Adipose tissue (tissue), 3 donors: ENCODE results near the gene RAB31. TPM values are rescaled to one million over a fixed set of nuclear protein-coding genes. Genes with fewer than 3 reads are reported as not detected.

Experiments
- H3K27ac ChIP-seq: one replicate; pipeline ENCODE4 v1.5.1; 2013; ENCODE audit warnings: low read depth, low read length
- WGBS, 3 donors: extraction: QIAGEN DNeasy Blood & Tissue Kit; methylation state at CpG; one replicate each; pipeline ENCODE4 v1.1.7; 2013; 5-methylcytosine and 5-hydroxymethylcytosine counted together
- polyA plus RNA-seq, 3 donors: library from polyadenylated mRNA; stranded (reverse); fragments of 200-250 nt; gene quantifications; one replicate each; pipeline ENCODE4 v1.2.3, GENCODE V29; 2013
- donor health status: healthy with polysubstance abuse.
- donor health status: Bipolar disorder and iron deficiency.
- donor health status: healthy.

RAB31 gene
- polyA plus RNA-seq, 3 donors: 3.6 to 48.1 (median 20.4) TPM

DNA sequence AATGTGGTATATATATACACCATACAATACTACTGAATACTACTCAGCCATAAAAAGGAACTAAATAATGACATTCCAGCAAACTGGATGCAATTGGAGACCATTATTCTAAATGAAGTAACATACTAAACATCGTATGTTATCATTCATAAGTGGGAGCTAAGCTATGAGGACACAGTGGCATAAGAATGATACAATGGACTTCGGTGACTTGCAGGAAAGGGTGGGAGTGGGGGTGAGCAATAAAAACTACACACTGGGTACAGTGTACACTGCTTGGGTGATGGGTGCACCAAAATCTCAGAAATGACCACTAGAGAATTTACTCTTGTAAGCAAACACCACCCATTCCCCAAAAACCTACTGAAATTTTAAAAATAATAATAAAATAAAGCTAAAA lies 87.9 kb downstream of the RAB31 start:
- WGBS, 3 donors: 83 to 97% (median 90%) methylated on average over 2 of the region's 2 CpGs
- no peak overlapping the region for H3K27ac ChIP-seq

- H3K27ac ChIP-seq: no peak overlapping the region
- 49 to 78% (median 70%) methylated on average over 9 of the region's 9 CpGs for WGBS, 3 donors
Measured at GRCh38 chr18:9796935-9797549, 88.9 kb downstream of the RAB31 start.

DNA sequence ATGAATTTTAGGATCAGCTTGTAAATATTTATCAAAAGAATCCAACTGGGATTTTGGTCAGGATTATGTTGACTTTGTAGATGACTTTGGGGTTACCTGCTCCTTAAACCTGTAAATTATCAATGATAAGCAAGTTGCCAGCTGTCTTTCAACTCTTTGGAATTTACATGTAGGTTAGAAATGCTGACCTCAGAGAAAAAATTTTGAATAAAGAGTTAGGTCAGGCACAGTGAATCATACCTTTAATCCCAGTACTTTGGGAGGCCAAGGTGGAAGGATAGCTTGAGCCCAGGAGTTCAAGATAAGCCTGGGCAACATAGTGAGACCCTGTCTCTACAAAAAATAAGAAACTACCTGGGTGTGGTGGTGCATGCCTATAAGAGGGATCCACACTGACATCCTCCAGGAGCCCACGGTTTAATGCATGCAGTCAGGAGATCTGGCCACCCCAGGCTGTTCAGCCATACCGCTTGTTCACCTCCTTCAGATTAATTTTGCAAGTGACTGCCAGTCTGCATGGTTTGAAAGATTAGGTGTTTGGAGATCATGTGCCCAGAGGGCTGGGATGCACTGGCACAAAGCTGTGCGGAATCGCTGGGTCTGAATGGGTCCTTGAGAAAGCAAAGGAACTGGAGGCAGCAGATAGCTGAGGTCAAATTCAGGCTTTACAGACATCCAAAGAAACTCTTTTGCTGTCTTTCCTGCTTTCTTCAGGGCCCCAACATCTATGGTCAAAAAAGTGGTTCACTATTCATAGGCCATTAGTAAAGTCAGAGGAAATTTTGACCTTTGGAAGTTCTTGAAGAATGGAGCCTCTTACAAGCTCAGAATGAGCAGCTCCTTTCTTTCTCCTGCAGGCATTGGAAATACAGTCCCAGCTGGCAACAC lies 94.3 kb downstream of the RAB31 start:
- whole genome bisulfite sequencing, 3 donors: 94 to 97% (median 95%) methylated on average over 4 of the region's 4 CpGs
- H3K27ac ChIP-seq: no peak overlapping the region

GRCh38 chr18:9803063-9803697 lies 95.1 kb downstream of the RAB31 start:
- H3K27ac ChIP-seq: no peak overlapping the region
- 58 to 76% (median 61%) methylated on average over 6 of the region's 6 CpGs for WGBS, 3 donors

DNA sequence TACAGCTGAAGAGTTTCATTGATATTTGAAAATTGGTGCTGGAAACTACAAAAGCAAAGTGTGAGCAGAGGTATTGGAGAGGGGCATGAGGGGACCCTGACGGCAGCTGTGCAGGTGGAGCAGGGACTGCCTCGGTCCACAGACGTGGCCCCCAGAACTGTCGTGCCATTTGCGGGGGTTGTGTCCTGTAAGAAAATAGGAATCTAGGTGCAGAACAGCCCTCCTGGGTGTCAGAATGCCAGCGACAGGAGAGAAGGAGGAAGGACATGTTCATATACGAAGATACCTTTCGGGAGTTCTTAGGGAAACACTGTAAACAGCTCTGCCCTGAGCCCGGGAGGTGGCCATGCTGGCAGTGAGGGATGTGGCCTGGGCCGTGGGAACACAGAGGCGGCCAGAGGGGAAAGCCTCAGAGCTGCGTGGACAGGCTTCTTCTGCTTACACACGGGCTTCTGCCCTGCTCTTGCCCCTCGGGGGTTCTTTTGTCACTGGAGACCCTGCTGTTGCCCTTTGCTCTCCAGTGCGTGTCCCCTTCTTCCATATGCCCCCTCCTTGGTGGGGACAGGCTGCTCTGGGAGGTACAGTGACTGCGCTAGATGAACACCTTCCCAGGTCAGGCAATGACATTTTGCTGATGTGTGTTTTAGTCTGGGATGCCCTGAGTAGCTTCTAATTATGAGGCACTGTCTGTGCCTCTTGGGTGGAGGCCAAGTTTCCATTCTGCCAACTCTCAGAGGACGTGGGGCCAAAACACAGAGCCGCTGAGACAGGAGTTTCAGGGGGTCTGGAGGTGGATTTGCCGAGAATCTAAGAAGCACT lies 95.8 kb downstream of the RAB31 start:
- H3K27ac ChIP-seq: no peak overlapping the region
- WGBS, 3 donors: 63 to 73% (median 72%) methylated on average over 19 of the region's 19 CpGs

DNA sequence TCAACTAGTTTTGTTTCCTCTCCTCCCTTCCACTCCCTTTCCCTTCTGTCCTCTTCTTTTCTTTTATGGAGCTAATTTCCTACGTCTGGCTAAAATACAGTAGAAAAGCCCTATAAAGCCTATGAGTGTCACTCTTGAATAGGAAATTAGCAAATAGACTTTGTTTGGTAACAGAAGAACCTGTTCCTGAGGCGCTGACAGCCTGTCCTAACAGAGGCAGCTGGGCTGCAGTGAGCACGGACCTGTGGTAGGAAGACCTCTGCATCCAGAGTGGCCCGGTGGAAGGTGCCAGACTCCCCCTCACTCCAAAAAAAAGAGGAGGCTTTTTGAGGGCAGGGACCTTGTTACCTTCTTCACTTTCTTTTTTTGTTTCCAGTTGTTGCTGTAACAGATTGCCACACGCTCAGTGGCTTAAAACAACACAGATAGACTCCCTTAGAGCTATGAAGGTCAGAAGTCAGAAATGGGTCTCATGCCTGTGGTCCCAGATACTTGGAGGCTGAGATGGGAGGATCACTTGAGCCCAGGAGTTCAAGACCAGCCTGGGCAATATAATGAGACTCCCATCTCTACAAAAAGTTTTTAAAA lies 96.5 kb downstream of the RAB31 start:
- WGBS, 3 donors: 55 to 60% (median 60%) methylated on average over 5 of the region's 5 CpGs
- no peak overlapping the region for H3K27ac ChIP-seq

- H3K27ac ChIP-seq: no peak overlapping the region
- 83 to 97% (median 91%) methylated on average over 9 of the region's 9 CpGs for WGBS, 3 donors
Measured at GRCh38 chr18:9806905-9807304, 98.8 kb downstream of the RAB31 start.

GRCh38 chr18:9808295-9809241 lies 100.5 kb downstream of the RAB31 start:
- 65 to 72% (median 68%) methylated on average over 21 of the region's 21 CpGs for WGBS, 3 donors

GRCh38 chr18:9809697-9810096 lies 101.6 kb downstream of the RAB31 start:
- 78 to 85% (median 83%) methylated on average over 6 of the region's 6 CpGs for WGBS, 3 donors

More at GRCh38 chr18:9808295-9809241, 100.5 kb downstream of the RAB31 start:
- H3K27ac ChIP-seq: no peak overlapping the region

GRCh38 chr18:9810299-9810698 lies 102.2 kb downstream of the RAB31 start:
- 70 to 81% (median 79%) methylated on average over 4 of the region's 4 CpGs for WGBS, 3 donors
- H3K27ac ChIP-seq: no peak overlapping the region

More at GRCh38 chr18:9809697-9810096, 101.6 kb downstream of the RAB31 start:
- H3K27ac ChIP-seq: no peak overlapping the region

GRCh38 chr18:9810994-9811705 lies 103.0 kb downstream of the RAB31 start:
- H3K27ac ChIP-seq: no peak overlapping the region
- WGBS, 3 donors: 82 to 89% (median 84%) methylated on average over 14 of the region's 14 CpGs

DNA sequence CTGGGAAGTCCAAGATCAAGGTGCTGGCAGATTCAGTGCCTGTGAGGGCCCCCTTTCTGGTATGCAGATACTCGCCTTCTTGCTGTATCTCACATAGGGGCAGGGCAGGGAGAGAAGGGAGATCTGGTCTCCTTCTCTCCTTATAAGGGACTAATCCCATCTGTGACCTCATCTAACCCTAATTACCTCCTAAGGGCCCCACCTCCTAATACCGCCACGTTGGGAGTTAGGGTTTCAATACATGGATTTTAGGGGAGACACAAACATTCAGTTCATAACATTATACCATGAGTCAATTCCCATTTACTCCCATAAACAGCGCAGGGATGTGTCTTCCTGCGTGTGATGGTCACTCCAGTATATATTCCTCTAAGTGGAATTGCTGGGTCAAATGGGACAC lies 103.9 kb downstream of the RAB31 start:
- WGBS, 3 donors: 67 to 68% (median 67%) methylated on average over 5 of the region's 5 CpGs
- H3K27ac ChIP-seq: no peak overlapping the region

GRCh38 chr18:9814431-9814830 lies 106.3 kb downstream of the RAB31 start:
- no peak overlapping the region for H3K27ac ChIP-seq
- 25 to 66% (median 61%) methylated on average over 4 of the region's 4 CpGs for WGBS, 3 donors

DNA sequence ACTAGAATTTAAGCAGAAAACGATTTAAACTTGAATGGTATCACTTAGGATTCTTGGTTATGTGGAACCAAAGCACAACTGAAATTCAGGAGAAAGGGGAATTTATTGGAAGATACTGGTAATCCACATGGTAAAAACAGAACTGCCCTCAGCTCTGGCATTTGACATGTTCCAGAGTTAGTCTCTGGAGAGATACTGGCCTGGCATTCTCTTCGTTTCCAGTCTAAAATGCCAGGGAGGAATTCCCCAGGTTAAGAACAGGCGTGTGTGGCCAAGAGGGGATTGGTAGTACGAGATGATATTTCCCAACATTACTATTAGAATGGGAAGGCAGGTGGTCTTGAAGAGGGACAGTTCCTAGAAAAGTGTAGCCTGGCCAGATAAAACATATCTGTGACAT lies 109.2 kb downstream of the RAB31 start:
- 75 to 86% (median 83%) methylated on average over 4 of the region's 4 CpGs for WGBS, 3 donors
- no peak overlapping the region for H3K27ac ChIP-seq

- H3K27ac ChIP-seq: no peak overlapping the region
- 87 to 91% (median 89%) methylated on average over 8 of the region's 8 CpGs for WGBS, 3 donors
Measured at GRCh38 chr18:9817725-9818422, 109.8 kb downstream of the RAB31 start.

DNA sequence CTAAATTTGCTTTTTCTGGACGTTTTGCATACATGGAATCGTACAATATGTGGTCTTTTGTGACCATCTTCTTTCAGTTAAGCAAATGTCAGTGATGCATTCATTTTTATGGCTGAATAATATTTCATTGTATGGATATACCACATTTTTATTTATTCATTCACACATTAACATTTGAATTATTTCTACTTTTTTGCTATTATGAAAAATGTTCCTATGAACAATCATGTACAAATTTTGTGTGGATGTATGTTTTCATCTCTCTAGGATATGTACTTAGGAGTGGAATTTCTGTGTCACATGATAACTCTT lies 110.3 kb downstream of the RAB31 start:
- H3K27ac ChIP-seq: no peak overlapping the region
- WGBS, 3 donors: 67 to 86% (median 86%) methylated on average over 2 of the region's 2 CpGs
